Neutrophil (primary cell): Measurements from ENCODE around the gene RPTOR.

Experiments
- H3K27ac ChIP-seq: fragments of 200-600 bp; sonication (generic); 2 replicates; pipeline ENCODE4 v1.5.1; 2016; ENCODE audit warnings: mild to moderate bottlenecking, moderate library complexity
- H3K27me3 ChIP-seq: fragments of 200-600 bp; sonication (generic); 2 replicates; pipeline ENCODE4 v1.6.0; 2016; ENCODE audit warnings: mild to moderate bottlenecking
- H3K36me3 ChIP-seq: fragments of 200-600 bp; sonication (generic); 2 replicates; pipeline ENCODE4 v1.5.1; 2017
- H3K4me1 ChIP-seq, 2 experiments: fragments of 200-600 bp in 1 of 2; sonication (generic) in 1 of 2; 1 replicate in 1 of 2; 2 replicates in 1 of 2; pipeline versions ENCODE4 v1.5.1 to v1.6.1; 2013 to 2016; ENCODE audit warnings: low read depth in 1 of 2, low read length in 1 of 2, mild to moderate bottlenecking in 1 of 2, moderate library complexity in 1 of 2; ENCODE audit not compliant: control insufficient read depth in 1 of 2, insufficient read depth in 1 of 2
- H3K4me3 ChIP-seq, 2 experiments: fragments of 200-600 bp in 1 of 2; sonication (generic) in 1 of 2; 1 replicate in 1 of 2; 2 replicates in 1 of 2; pipeline ENCODE4 v1.5.1; 2013 to 2016; ENCODE audit warnings: low read depth in 1 of 2, low read length in 1 of 2, mild to moderate bottlenecking in 1 of 2, moderate library complexity in 1 of 2
- H3K9me3 ChIP-seq: fragments of 200-600 bp; sonication (generic); 2 replicates; pipeline ENCODE4 v1.5.1; 2016
- CTCF ChIP-seq: fragments of 200-600 bp; sonication (generic); IDR thresholded peaks from 2 replicates; pipeline ENCODE4 v1.5.1; 2016; ENCODE audit warnings: antibody characterized with exemption

The RPTOR gene

GRCh38 chr17:80948019-80948975, 403.7 kb downstream of the RPTOR start:
- H3K27ac ChIP-seq, result no peak overlapping the region
- H3K27me3 ChIP-seq, result no peaks in the 10 kb centered on the region
- H3K36me3 ChIP-seq, result peaks cover 41% of the 10 kb centered on the region
- no peak overlapping the region for H3K4me3 ChIP-seq
- H3K4me1 ChIP-seq, result no peaks in the 10 kb centered on the region
- no peaks in the 10 kb centered on the region for H3K9me3 ChIP-seq
- no peak for TF ChIP-seq CTCF

DNA sequence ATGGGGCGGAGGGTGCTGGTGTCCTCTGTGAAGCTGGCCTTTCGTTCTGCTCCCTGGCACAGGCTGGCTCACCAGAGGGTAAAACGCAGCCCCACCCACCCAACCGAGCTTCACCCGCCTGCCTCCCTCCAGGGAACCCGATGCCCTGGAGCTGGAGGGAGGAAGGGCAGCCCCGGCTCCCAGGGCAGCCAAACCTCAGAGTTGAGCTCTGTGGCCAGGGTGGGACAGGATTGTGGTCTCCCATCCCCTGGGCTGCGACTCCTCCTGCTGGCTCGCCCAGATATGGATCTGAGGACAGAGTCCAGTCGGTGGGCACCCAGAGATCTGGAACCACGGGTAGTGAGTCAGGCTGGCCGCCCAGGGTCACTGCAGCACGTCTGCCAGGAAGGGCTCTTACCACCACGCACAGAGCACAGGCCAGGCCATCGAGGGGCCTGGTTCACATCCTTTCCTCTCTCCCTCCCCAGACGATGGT, 404.4 kb downstream of the RPTOR start:
- H3K4me3 ChIP-seq, result no peak overlapping the region
- H3K27me3 ChIP-seq, result no peaks in the 10 kb centered on the region
- H3K27ac ChIP-seq, result no peak overlapping the region
- no peak for TF ChIP-seq CTCF
- H3K36me3 ChIP-seq, result peaks cover 41% of the 10 kb centered on the region
- H3K4me1 ChIP-seq, result no peaks in the 10 kb centered on the region
- no peaks in the 10 kb centered on the region for H3K9me3 ChIP-seq

DNA sequence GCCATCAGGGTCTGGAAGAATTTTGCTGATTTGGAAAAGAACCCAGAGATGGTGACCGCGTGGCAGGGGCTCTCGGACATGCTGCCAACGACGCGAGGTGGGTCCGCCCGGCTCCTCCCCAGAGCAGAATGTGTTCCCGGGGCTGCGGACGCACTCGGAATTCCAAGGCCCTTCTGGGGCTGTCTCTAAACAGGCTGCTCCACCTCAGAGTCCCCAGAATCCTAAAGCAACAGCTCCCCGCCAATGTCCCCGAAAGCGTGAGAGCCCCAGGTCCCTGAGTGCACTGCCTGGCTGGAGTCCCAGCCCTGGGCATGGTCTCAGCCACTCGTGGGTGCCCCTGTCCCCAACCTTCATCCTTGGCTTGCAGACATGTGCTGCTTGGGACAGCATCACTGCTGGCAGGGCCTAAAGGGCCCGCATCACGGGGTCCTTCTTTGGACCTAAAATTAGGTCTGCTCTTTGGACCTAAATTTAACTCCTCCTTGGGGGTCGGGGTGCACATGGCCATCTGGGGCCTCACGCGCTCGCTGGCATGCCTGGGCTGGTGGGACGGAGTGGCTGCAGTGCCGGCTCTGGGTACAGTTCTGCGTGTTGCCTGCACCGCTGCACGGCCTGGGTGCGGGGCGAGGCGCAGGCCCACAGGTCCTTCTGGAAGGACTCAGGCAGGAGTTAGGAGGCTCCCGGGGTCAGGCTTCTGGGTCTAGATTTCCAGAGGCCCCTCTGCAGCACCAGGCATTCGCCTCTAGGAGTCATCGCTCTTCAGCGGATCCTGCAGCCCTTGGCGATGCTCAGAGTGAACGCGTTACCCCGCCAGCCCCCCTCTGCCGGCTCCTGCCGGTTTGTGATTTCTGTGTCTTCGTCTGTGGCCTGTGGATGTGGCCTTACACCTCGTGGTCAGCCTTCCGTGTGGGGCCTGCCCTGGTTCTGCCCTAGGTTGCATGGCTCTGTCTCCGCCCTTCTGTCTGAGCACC, 405.1 kb downstream of the RPTOR start:
- Histone ChIP-seq H3K36me3 (peaks cover 41% of the 10 kb centered on the region), H3K4me1 (no peaks in the 10 kb centered on the region), H3K9me3 (no peaks in the 10 kb centered on the region), H3K27me3 (no peaks in the 10 kb centered on the region), H3K4me3 (no peak overlapping the region), H3K27ac (no peak overlapping the region)
- no peak for TF ChIP-seq CTCF

DNA sequence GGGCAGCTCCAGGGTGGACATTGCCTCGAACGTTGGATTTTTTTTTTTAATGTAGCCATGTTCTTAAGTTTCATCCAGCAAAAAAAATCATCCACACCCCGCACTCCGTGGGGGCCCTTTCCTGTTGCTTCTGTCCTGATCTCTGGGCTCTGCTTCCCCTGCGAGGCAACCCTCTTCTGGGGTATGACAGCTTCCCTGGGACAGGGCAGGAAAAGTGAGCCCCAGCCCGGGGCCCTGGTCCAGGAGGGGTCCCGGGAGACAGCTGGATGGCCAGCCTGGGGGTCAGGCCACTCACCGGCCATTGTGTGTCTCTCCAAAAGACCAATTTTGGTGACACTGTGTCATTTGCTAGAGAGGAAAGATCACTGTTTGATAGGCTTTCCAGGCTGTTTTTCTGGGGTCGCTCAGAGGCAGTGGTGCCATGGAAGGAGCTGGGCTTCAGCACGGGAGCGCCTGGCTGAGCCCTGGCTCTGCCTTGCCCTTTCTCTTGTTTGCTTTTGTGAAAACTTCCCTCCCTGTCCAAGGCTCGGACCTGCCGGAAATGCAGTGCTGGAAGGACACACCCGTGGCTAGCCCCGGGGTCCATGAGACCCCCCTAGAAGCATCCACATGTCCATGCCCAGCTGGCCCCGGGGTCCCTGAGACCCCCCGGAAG, 406.0 kb downstream of the RPTOR start:
- Histone ChIP-seq H3K27ac (no peak overlapping the region), H3K27me3 (no peaks in the 10 kb centered on the region), H3K4me3 (no peak overlapping the region), H3K4me1 (no peaks in the 10 kb centered on the region), H3K36me3 (peaks cover 41% of the 10 kb centered on the region), H3K9me3 (no peaks in the 10 kb centered on the region)
- no peak for TF ChIP-seq CTCF
